HG03565 (cell line): Measurements from ENCODE around the gene BIRC6.
"Not testable (repeated sequence)": the region's sequence is repeated elsewhere in the genome, so short reads cannot be mapped to it uniquely, and the experiment has no call there.

Source experiments
- ATAC-seq: cut with Tn5 transposase; IDR thresholded peaks from one replicate; pipeline ENCODE4 v1.9.1; 2021; ENCODE audit warnings: mild to moderate bottlenecking, moderate library complexity; ENCODE audit not compliant: unreplicated experiment

Gene BIRC6

GRCh38 chr2:32591669-32592463, 235.0 kb downstream of the BIRC6 start:
- peak; percentile 60 for ATAC-seq

DNA sequence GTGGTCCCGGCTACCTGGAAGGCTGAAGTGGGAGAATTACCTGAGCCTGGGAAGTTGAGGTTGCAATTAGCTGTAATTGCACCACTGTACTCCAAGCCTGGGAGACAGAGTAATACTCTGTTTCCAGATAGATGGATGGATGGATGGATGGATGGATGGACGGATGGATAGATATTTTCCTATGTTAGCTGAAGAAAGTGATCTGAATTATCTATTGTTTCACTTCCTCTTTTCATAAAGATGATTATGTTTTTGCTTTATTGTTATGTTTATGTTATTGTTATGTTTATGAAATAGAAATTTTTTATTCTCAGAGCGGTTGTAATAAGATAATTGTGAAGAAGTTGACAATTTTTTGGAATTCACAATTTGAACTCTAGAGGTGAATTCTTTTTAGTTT, 237.8 kb downstream of the BIRC6 start:
- no peak for ATAC-seq

- ATAC-seq = no peak
Observed at GRCh38 chr2:32611366-32611765, 254.5 kb downstream of the BIRC6 start.

DNA sequence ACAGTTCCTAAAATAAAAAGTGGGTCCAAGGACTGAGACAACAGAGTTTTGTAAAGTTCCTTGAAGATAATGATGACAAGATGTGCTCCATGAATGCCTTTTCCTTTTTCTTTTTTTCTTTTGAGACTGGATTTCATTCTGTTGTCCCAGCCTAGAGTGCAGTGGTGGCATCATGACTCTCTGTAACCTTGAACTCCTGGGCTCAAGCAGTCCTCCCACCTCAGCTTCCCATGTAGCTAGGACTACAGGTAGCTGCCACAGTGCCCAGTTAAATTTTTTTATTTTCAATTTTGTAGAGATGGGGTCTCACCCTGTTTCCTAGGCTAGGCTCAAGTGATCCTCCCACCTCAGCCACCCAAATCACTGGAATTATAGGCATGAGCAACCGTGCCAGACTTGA, 254.9 kb downstream of the BIRC6 start:
- ATAC-seq = no peak

GRCh38 chr2:32614084-32614483, 257.3 kb downstream of the BIRC6 start:
- no peak for ATAC-seq

GRCh38 chr2:32617599-32618189, 260.9 kb downstream of the BIRC6 start:
- no peak for ATAC-seq

- ATAC-seq = no peak
Observed at GRCh38 chr2:32622570-32623310, 265.9 kb downstream of the BIRC6 start.

DNA sequence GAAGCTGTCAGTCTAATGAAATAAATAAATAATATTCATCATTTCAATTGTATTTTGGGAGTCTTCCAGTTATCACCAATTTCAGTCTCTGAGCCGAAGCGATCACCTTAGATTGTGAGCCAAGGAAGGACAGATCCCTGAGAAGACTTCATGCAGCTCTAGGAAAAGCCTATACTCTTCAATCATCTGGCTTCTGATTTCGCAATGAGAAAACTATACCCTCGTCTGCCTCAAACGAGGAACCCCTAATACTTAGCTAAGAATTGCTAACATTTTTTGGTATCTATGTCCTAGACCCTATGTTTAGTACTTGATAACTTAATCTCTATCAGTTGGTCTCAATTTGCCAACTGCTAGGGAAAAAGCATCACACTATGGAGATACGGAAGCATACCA, 266.5 kb downstream of the BIRC6 start:
- no peak for ATAC-seq

GRCh38 chr2:32624812-32625211, 268.0 kb downstream of the BIRC6 start:
- no peak for ATAC-seq

DNA sequence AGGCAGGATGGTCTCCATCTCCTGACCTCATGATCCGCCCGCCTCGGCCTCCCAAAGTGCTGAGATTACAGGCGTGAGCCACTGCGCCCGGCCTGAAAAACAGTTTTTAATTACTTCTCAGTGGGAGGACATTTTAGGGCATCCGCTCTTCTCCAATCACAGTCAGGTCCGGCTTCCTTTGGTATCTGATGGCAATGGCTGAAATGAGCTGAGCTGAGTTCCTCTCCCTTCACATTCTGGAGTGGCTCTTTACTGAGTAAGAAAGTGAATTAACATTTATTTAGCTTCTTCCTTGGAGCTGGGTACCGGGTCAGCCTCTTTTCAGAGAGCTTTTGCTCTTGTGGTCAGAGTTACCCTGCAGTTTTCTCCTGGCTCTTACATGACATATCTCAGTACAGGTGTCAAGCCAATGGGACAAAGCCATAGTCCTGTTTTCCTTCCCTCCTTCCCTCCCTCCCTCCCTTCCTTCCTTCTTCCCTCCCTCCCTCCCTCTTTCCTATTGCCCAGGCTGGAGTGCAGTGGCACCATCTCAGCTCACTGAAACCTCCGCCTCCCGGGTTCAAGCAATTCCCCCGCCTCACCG, 269.9 kb downstream of the BIRC6 start:
- no peak for ATAC-seq

- peak; percentile 10 for ATAC-seq
Observed at GRCh38 chr2:32627441-32627813, 270.6 kb downstream of the BIRC6 start.

- ATAC-seq = peak; percentile 100
Observed at GRCh38 chr2:32627814-32628579, 271.2 kb downstream of the BIRC6 start, which contains the start of gene TTC27. TSS of gene TTC27 (plus strand) at chr2:32628050. CDS start at chr2:32628293, 243 bp downstream.

DNA sequence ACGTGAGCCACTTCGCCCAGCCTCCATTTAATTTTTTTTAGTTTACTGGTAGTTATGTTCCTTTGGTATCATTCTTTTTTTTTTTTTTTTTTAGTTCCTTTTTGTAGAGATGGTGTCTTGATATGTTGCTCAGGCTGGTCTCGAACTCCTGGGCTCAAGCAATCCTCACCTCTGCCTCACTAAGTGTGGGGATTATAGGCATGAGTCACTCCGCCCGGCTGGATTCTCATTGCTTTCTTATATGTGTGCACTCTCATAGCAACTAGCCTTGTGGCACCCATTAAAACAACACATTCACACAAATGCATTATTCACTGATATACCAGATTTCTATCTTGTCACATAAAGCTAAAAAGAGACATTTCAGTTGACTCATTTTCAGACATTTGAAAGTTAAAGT, 275.3 kb downstream of the BIRC6 start:
- ATAC-seq = no peak

DNA sequence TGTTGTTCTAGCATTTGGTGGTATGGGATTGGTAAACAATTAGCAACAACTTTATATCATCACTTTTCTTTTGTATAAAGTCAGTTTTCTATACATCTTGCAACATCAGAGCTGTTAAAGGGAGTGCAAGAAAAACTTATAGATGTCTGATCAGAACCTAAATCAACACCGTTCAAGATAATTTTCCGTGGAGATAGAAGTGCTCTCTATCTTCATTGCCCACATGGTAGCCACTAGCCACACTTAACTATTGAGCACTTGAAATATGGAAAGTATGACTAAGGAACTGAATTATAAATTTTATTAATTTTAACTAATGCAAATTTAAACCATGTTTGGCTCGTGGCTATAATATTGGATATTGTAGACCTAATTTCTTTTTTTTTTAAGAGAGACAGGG, 276.2 kb downstream of the BIRC6 start:
- ATAC-seq = no peak

DNA sequence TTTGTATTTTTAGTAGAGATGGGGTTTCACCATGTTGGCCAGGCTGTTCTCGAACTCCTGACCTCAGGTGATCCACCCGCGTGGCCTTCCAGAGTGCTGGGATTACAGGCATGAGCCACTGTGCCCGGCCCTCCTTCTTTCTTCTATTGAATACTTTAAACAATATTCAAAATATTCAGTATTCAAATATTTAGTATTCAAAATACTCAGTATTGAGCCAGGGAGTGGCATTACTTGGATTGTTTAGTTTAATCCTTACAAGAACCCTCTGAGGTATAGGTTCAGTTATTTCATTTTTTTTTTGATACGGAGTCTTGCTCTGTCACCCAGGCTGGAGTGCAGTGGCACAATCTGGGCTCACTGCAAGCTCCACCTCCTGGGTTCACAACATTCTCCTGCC, 281.7 kb downstream of the BIRC6 start:
- not testable (repeated sequence) for ATAC-seq

GRCh38 chr2:32641180-32641579, 284.4 kb downstream of the BIRC6 start:
- no peak for ATAC-seq

DNA sequence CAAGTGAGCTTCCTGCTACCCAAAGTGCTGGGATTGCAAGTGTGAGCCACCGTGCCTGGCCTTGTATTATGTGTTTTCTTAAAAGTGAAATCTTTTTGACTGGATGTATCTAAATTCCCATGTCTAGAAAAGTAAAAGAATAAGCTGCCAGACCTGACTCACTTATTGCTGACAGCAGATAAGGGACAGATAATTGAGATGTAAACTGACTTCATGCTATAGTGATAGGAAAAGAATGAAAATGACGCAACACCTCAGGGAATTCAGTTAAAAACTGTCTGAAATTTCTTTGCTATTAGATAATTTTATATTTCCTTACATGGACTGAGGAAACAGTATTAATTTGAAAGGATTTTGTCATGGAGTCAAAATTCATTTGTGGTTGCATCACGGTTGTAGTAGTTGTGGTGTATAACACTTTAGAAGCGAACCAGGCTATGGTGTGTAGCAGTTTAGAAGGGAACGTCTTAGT, 290.4 kb downstream of the BIRC6 start:
- ATAC-seq = no peak

GRCh38 chr2:32652555-32653209, 295.9 kb downstream of the BIRC6 start:
- no peak for ATAC-seq

DNA sequence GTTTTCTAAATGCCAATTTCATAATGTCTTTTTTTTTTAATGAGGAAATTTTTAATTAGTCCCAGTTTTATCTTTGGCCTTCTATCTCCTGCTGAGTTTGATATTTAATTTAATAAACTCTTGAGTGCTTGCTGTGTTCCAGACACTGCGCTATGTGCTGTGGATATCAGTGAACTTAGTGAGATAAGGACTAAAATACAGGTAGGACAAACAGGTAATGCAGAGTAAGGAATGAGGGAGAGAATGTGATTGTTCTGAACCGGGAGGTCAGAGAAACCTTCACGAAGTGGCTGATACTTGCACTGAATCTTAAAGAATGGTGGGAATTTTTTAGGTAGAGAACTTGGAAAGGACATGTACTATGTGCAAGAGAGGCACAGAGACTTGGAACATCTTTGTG, 299.2 kb downstream of the BIRC6 start:
- ATAC-seq = no peak

DNA sequence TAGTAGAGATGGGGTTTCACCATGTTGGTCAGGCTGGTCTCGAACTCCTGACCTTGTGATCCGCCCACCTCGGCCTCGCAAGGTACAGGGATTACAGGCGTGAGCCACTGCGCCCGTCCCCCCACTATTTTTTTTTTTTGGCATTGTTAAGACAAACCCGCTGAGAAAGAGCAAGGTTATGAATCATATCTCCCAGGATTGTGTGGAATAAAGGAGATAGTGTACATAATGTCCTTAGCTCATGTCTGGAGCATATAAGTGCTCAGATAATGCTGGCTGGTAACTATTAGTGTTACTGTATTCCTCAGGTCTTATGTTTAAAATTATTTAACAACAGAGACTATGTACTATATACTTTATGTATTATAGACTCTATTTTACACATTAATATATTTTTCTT, 307.0 kb downstream of the BIRC6 start:
- ATAC-seq = no peak
